ENCODE results near the gene RARS2.

The RARS2 gene

GRCh38 chr6:87540539-87540938, 49.2 kb downstream of the RARS2 start (continued):
- TF ChIP-seq ZNF155 (tag by site-specific recombination; IDR thresholded peaks at IDR 0.05) (no peak), ZNF184 (tag by site-specific recombination; IDR thresholded peaks at IDR 0.05) (no peak), ATF2 (tag by site-specific recombination; IDR thresholded peaks at IDR 0.05; ENCODE audit: low read depth) (no peak), CTCF (tag by site-specific recombination; IDR thresholded peaks at IDR 0.05) (no peak), ZNF112 (tag by site-specific recombination; IDR thresholded peaks at IDR 0.05) (no peak), KLF7 (tag by site-specific recombination; IDR thresholded peaks at IDR 0.05; ENCODE audit: borderline replicate concordance) (no peak), ZNF133 (tag by site-specific recombination; IDR thresholded peaks at IDR 0.05) (no peak), ZNF513 (tag by site-specific recombination; IDR thresholded peaks at IDR 0.05) (no peak), SALL2 (tag by site-specific recombination; IDR thresholded peaks at IDR 0.05; ENCODE audit: borderline replicate concordance) (no peak), TRIM28 (IDR thresholded peaks at IDR 0.05; ENCODE audit: borderline replicate concordance, low read length) (no peak), ZNF350 (tag by site-specific recombination; IDR thresholded peaks at IDR 0.05) (no peak), AEBP2 (tag by site-specific recombination; IDR thresholded peaks at IDR 0.05; ENCODE audit: borderline replicate concordance) (no peak)

DNA sequence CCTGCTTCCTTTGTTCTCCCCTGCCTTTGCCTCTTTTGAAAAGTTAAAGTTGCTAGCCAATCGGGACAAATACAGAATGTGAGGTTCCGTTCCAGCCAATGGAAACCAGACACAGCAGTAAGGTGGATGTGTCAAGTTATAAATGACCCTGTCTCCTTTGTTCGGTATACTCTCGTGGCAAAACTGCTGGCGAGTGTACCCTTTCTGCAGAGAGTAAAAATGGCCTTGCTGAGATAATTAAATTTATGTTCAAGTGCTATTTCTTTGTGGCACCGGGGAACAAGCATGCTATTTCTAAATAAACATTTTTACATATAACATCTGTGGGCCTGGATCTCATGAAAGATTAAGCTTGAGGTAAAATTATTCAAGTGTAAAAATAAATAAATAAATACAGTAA, 50.2 kb downstream of the RARS2 start:
- peaks cover 18 to 56% of the 10 kb centered on the region in 2 experiments for H3K36me3 ChIP-seq (ENCODE audit: control insufficient read depth in 2 of 2, insufficient read depth in 1 of 2, low read length in 2 of 2)
- ChIA-PET POLR2A (no interaction called here), CTCF (no interaction called here)
- TF ChIP-seq WT1 (tag by site-specific recombination; IDR thresholded peaks at IDR 0.05) (no peak), SETDB1 (IDR thresholded peaks at IDR 0.05; ENCODE audit: insufficient read length, low read length) (peak; percentile 74)
- TF ChIP-seq, protein P1, sequence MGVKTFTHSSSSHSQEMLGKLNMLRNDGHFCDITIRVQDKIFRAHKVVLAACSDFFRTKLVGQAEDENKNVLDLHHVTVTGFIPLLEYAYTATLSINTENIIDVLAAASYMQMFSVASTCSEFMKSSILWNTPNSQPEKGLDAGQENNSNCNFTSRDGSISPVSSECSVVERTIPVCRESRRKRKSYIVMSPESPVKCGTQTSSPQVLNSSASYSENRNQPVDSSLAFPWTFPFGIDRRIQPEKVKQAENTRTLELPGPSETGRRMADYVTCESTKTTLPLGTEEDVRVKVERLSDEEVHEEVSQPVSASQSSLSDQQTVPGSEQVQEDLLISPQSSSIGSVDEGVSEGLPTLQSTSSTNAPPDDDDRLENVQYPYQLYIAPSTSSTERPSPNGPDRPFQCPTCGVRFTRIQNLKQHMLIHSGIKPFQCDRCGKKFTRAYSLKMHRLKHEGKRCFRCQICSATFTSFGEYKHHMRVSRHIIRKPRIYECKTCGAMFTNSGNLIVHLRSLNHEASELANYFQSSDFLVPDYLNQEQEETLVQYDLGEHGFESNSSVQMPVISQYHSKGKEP (tag by site-specific recombination; IDR thresholded peaks at IDR 0.05) = no peak
- no peak overlapping the region for H3K4me3 ChIP-seq (ENCODE audit: low read depth, low read length)
- H3K4me1 ChIP-seq (ENCODE audit: control insufficient read depth, insufficient read depth, low read length) = no peaks in the 10 kb centered on the region
- H3K27ac ChIP-seq (ENCODE audit: extremely low read depth, low read depth, low read length) = no peak overlapping the region
- H3K9me3 ChIP-seq (ENCODE audit: control insufficient read depth, insufficient read depth, low read depth, low read length) = no peaks in the 10 kb centered on the region
